ENCODE results near the gene ADARB2.

ADARB2 gene

DNA sequence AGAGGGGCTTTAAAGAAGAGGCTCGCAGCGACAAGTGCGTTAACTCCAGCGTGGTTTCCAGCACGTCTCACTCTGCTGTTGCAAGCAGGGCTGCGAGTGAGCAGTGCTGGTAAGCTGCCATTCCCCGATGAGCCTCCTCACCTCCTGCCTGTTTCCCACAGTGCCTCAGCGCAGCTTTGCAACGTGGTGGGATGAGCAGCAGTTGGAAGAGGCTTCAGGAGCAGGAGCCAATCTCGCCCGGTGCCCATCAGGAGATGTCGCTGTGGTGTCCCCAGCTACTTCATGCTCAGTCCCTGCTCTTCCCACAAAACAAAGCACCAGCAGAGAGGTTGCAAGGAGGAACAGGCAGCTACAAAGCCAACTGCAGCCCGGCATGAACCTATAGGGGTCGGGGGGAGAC lies 2.4 kb upstream of the ADARB2 start:
- ChIA-PET POLR2A (no interaction called here), CTCF (no interaction called here)
- DNase-seq (ENCODE audit: extremely low spot score), result no peak

DNA sequence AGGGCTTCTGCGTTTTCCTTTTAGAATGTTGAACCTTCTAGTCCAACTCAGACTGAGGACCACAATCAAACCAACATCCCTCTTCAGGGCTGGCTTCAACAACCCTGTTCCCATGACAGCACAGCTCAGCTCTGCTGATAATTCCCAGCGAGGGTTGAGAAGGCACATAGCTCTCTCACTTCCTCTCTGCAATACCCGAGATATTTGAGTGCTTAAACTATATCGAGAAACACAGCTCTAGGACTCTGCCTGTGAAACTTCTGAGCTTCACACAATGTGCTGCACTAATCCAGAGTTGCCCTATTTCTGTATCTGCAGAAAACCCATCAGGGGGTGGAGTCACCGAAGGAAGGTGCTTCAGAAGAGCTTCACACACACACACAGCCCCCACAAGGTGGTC lies 1.6 kb upstream of the ADARB2 start:
- ChIA-PET CTCF (no interaction called here), POLR2A (no interaction called here)
- no peak for DNase-seq (ENCODE audit: extremely low spot score)
- TF ChIP-seq FOXA1 (IDR thresholded peaks at IDR 0.05) (no peak), ZNF384 (IDR thresholded peaks at IDR 0.05) (no peak), ARNT (IDR thresholded peaks at IDR 0.05) (no peak), FOXM1 (IDR thresholded peaks at IDR 0.05; ENCODE audit: borderline replicate concordance) (no peak), ELF4 (IDR thresholded peaks at IDR 0.05) (no peak), NFRKB (IDR thresholded peaks at IDR 0.05) (no peak), FOXK2 (IDR thresholded peaks at IDR 0.05) (no peak)

More for the DNA sequence above, 2.4 kb upstream of the ADARB2 start:
- TF ChIP-seq NFRKB (IDR thresholded peaks at IDR 0.05), result no peak

DNA sequence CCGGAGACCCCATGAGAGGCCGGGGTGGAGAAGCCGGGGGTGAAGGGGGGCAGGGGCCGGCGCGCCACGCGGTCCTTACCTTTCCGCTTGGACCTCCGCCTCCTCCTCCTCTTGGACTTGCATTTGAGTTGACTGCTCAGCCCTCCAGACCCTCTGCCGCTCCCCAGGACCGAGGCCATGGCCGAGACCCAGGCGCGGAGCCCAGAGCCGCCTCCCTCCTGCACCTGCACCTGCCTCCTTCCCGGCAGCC lies 428 bp downstream of the ADARB2 start:
- TF ChIP-seq FOXK2 (IDR thresholded peaks at IDR 0.05) (no peak), FOXA1 (IDR thresholded peaks at IDR 0.05) (no peak)
- ChIA-PET CTCF (interaction anchor here (1.5 kb wide), 1 partner anchor 368 kb away, joined by 6 read pairs; no protein-coding TSS in a partner anchor), POLR2A (interaction anchor here (0.6 to 1.3 kb wide), 3 partner anchors 15 to 293 kb away, joined by 3 read pairs; no protein-coding TSS in a partner anchor)

DNA sequence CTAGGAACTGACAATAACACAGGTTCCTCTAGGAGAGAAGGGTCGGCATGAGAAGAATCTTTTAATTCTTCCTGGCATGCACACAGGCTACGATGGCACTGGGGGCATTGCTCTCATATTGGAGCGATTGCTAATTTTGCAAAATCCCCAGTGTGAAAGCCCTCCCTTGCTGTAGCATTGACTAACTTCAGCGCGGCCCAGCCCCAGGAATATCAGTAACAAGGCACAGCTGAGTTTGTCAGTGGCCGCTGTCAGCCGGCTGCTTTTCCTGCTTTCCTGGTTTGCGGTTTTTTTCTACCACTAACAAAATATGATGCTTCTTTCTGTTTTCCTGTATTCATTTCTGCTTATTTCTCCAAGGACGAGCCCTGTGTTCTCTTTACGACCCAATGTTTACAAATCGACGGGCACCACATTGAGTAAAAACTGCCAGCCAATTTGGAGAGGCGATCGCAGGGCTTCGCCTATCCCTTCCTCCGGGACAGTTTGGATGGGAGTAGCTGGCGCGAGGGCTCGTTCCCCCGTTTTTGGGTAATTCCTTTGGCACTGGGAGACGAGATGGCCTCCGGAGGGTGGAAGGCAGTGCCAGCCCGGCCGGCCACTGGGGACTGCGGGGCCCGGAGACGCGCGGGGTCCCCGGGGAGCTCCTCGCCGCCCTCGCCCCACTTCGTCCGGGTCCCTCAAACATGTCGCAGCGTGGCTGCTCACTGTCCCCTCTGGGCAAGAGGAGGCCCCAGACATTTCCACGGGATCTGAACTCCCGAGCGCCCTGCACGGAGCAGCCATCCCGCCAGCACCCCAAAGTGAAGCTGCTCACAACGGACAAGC lies 967 bp downstream of the ADARB2 start:
- ChIA-PET POLR2A (interaction anchor here (1.0 to 1.3 kb wide), 2 partner anchors 15 to 25 kb away, joined by 3 read pairs; no protein-coding TSS in a partner anchor), CTCF (interaction anchor here (1.5 kb wide), 1 partner anchor 368 kb away, joined by 6 read pairs; no protein-coding TSS in a partner anchor)
- no peak for TF ChIP-seq CTBP1 (IDR thresholded peaks at IDR 0.05; ENCODE audit: borderline replicate concordance)
- TF ChIP-seq LEF1 (IDR thresholded peaks at IDR 0.05; ENCODE audit: borderline replicate concordance), result no peak
- TF ChIP-seq, protein P1, sequence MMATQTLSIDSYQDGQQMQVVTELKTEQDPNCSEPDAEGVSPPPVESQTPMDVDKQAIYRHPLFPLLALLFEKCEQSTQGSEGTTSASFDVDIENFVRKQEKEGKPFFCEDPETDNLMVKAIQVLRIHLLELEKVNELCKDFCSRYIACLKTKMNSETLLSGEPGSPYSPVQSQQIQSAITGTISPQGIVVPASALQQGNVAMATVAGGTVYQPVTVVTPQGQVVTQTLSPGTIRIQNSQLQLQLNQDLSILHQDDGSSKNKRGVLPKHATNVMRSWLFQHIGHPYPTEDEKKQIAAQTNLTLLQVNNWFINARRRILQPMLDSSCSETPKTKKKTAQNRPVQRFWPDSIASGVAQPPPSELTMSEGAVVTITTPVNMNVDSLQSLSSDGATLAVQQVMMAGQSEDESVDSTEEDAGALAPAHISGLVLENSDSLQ (IDR thresholded peaks at IDR 0.05), result no peak
- no peak for TF ChIP-seq FOXM1 (IDR thresholded peaks at IDR 0.05; ENCODE audit: borderline replicate concordance)
- TF ChIP-seq BHLHE40 (IDR thresholded peaks at IDR 0.05; ENCODE audit: borderline replicate concordance), result no peak
- no peak for TF ChIP-seq HDGF (IDR thresholded peaks at IDR 0.05; ENCODE audit: borderline replicate concordance)
- TF ChIP-seq SP1 (IDR thresholded peaks at IDR 0.05), result no peak
- TF ChIP-seq ZNF384 (IDR thresholded peaks at IDR 0.05), result no peak
- no peak for TF ChIP-seq TARDBP (IDR thresholded peaks at IDR 0.05)
- no peak for TF ChIP-seq FOXA1 (IDR thresholded peaks at IDR 0.05)
- no peak for TF ChIP-seq ELF4 (IDR thresholded peaks at IDR 0.05)
- TF ChIP-seq L3MBTL2 (conservative IDR thresholded peaks at IDR 0.05), result no peak
- TF ChIP-seq SUZ12 (IDR thresholded peaks at IDR 0.05), result no peak
- TF ChIP-seq ARNT (IDR thresholded peaks at IDR 0.05), result no peak
- TF ChIP-seq NFRKB (IDR thresholded peaks at IDR 0.05), result no peak
- no peak for TF ChIP-seq FOXK2 (IDR thresholded peaks at IDR 0.05)
- DNase-seq (ENCODE audit: extremely low spot score), result no peak

More for the DNA sequence above, 428 bp downstream of the ADARB2 start:
- DNase-seq (ENCODE audit: extremely low spot score), result no peak

DNA sequence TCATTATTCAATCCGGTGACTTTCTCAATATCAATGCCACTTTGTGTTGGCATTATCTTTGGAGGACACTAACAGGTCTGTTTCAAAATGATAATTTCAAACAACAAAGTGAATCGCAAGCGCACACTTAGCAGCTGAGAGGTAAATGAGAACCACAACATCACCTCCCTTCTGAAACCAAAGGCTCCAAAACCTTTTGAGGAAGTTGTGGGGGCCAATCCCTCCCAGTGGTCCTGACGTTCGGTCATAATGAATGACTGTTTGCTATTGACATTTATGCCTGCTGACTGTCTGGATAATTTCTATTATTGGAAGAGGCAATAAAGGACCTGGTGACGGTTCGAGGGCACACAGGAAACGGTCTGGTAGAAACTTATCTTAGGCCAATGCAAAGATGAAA lies 1.8 kb downstream of the ADARB2 start:
- ChIA-PET POLR2A (no interaction called here), CTCF (no interaction called here)
- TF ChIP-seq L3MBTL2 (conservative IDR thresholded peaks at IDR 0.05) (no peak), FOXK2 (IDR thresholded peaks at IDR 0.05) (no peak), ARNT (IDR thresholded peaks at IDR 0.05) (no peak), SUZ12 (IDR thresholded peaks at IDR 0.05) (no peak), BHLHE40 (IDR thresholded peaks at IDR 0.05; ENCODE audit: borderline replicate concordance) (no peak), LEF1 (IDR thresholded peaks at IDR 0.05; ENCODE audit: borderline replicate concordance) (no peak), CTBP1 (IDR thresholded peaks at IDR 0.05; ENCODE audit: borderline replicate concordance) (no peak), ZNF384 (IDR thresholded peaks at IDR 0.05) (no peak), NFRKB (IDR thresholded peaks at IDR 0.05) (no peak), HDGF (IDR thresholded peaks at IDR 0.05; ENCODE audit: borderline replicate concordance) (no peak), SP1 (IDR thresholded peaks at IDR 0.05) (no peak), FOXA1 (IDR thresholded peaks at IDR 0.05) (no peak), ELF4 (IDR thresholded peaks at IDR 0.05) (no peak), FOXM1 (IDR thresholded peaks at IDR 0.05; ENCODE audit: borderline replicate concordance) (no peak), TARDBP (IDR thresholded peaks at IDR 0.05) (no peak)
- TF ChIP-seq, protein P1 (IDR thresholded peaks at IDR 0.05), result no peak
- DNase-seq (ENCODE audit: extremely low spot score), result no peak

DNA sequence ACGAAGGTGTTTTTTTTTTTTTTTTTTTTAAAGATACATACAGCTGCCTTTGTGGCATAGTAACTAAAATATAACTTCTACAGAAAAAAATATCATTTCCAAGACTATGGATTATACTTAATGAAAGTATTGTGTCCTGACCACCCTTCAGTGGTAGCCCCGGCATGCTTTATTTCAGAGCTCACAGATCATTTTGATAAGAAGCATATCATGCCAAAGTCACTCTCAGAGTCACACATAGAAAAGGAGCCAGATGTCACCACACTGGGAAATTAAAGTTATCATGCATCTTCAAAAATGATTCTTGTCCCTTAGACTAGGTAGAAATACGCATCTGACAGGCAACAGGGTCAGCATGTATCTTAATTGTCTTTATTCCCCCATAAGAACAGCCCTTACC lies 3.0 kb downstream of the ADARB2 start:
- ChIA-PET CTCF (interaction anchor here (1.1 kb wide), 1 partner anchor 18 kb away, joined by 3 read pairs; no protein-coding TSS in a partner anchor), POLR2A (no interaction called here)
- DNase-seq (ENCODE audit: extremely low spot score), result no peak
- TF ChIP-seq L3MBTL2 (conservative IDR thresholded peaks at IDR 0.05) (no peak), ZNF384 (IDR thresholded peaks at IDR 0.05) (no peak), FOXA1 (IDR thresholded peaks at IDR 0.05) (no peak), HDGF (IDR thresholded peaks at IDR 0.05; ENCODE audit: borderline replicate concordance) (no peak), FOXK2 (IDR thresholded peaks at IDR 0.05) (no peak), FOXM1 (IDR thresholded peaks at IDR 0.05; ENCODE audit: borderline replicate concordance) (no peak), ARNT (IDR thresholded peaks at IDR 0.05) (no peak), SUZ12 (IDR thresholded peaks at IDR 0.05) (no peak), TARDBP (IDR thresholded peaks at IDR 0.05) (no peak), ELF4 (IDR thresholded peaks at IDR 0.05) (no peak), SP1 (IDR thresholded peaks at IDR 0.05) (no peak), LEF1 (IDR thresholded peaks at IDR 0.05; ENCODE audit: borderline replicate concordance) (no peak), CTBP1 (IDR thresholded peaks at IDR 0.05; ENCODE audit: borderline replicate concordance) (no peak), NFRKB (IDR thresholded peaks at IDR 0.05) (no peak), BHLHE40 (IDR thresholded peaks at IDR 0.05; ENCODE audit: borderline replicate concordance) (no peak)
- TF ChIP-seq, protein P1 (IDR thresholded peaks at IDR 0.05), result no peak

Data from HEK293T (cell line).